Esophagus muscularis mucosa (tissue), 4 donors: ENCODE measurements around the gene RNF157. TPM values are rescaled to one million over a fixed set of nuclear protein-coding genes. Genes with fewer than 3 reads are reported as not detected.
"Not testable (repeated sequence)": the region's sequence is repeated elsewhere in the genome, so short reads cannot be mapped to it uniquely, and the experiment has no call there.

ENCODE experiments used
- DNase-seq: peaks from one replicate; pipeline ENCODE4 v3.0.0-alpha.2; 2017; ENCODE audit errors: extremely low spot score
- H3K27ac ChIP-seq, 4 donors: fragments of 200-600 bp; sonication (generic); replicated peaks in 1 of 4; 1 replicate in 3 of 4; 2 replicates in 1 of 4; pipeline ENCODE4 v1.5.1; 2016 to 2019; ENCODE audit warnings: mild to moderate bottlenecking in 1 of 4
- H3K27me3 ChIP-seq, 4 donors: fragments of 200-600 bp; sonication (generic); one replicate each; pipeline versions ENCODE4 v1.5.1 to v1.6.0; 2016 to 2019
- H3K36me3 ChIP-seq, 4 donors: fragments of 200-600 bp; sonication (generic); one replicate each; pipeline ENCODE4 v1.5.1; 2016 to 2019
- H3K4me1 ChIP-seq, 4 donors: fragments of 200-600 bp; sonication (generic); one replicate each; pipeline ENCODE4 v1.5.1; 2016 to 2019
- H3K4me3 ChIP-seq, 4 donors: fragments of 200-600 bp; sonication (generic); 1 replicate in 2 of 4; 2 replicates in 2 of 4; pipeline ENCODE4 v1.5.1; 2016 to 2019; ENCODE audit warnings: mild to moderate bottlenecking in 4 of 4, moderate library complexity in 1 of 4
- H3K9me3 ChIP-seq, 4 donors: fragments of 200-600 bp; sonication (generic); 1 replicate in 3 of 4; 2 replicates in 1 of 4; pipeline ENCODE4 v1.5.1; 2016 to 2019
- EP300 ChIP-seq: sonication (generic); formaldehyde crosslinking; IDR thresholded peaks from one replicate; pipeline ENCODE4 v1.6.1; 2017; ENCODE audit warnings: antibody characterized with exemption
- POLR2A ChIP-seq: fragments of 450-650 bp; IDR thresholded peaks from one replicate; pipeline ENCODE4 v1.6.1; 2017; ENCODE audit warnings: antibody characterized with exemption, moderate library complexity, mild to moderate bottlenecking, low read depth
- POLR2AphosphoS5 ChIP-seq, 2 donors: sonication (generic); formaldehyde crosslinking; IDR thresholded peaks; one replicate each; pipeline ENCODE4 v1.6.1; 2017; ENCODE audit warnings: antibody characterized with exemption in 2 of 2
- WGBS: methylation state at CpG from one replicate; pipeline ENCODE4 v1.1.5; 2018; 5-methylcytosine and 5-hydroxymethylcytosine counted together
- intact Hi-C: fragments of 100-400 bp; cut with DNase I; formaldehyde crosslinking; loops from one replicate; pipeline ENCODE4 v1.15.1; 2023
- total RNA-seq, 4 donors: library from RNA; depleted of rRNA; stranded (reverse); fragments of >200 nt; gene quantifications; one replicate each; pipeline versions ENCODE4 v1.1.0 to v1.2.1, GENCODE V29; 2016
- TF ChIP-seq, protein P1 (sequence below), 3 experiments: fragments of 200-600 bp in 2 of 3; fragments of 450-650 bp in 1 of 3; sonication (generic) in 2 of 3; IDR thresholded peaks; one replicate each; pipeline ENCODE4 v1.5.1; 2017 to 2019; ENCODE audit warnings: antibody characterized with exemption in 3 of 3, mild to moderate bottlenecking in 2 of 3, moderate library complexity in 1 of 3

The RNF157 gene
- total RNA-seq, 4 donors from 2014 or later: 2.1 to 8.1 (median 4.8) TPM

- WGBS: over 99% methylated on average over 6 of the region's 6 CpGs
- DNase-seq: no peak
- Histone ChIP-seq H3K36me3 (no peaks in the 10 kb centered on the region), H3K9me3 (no peaks in the 10 kb centered on the region), H3K4me1 (peaks cover 0 to under 1% (median 0%) of the 10 kb centered on the region in 4 donors), H3K27ac (no peak overlapping the region), H3K27me3 (peaks cover 0 to 4% (median 0%) of the 10 kb centered on the region in 4 donors), H3K4me3 (no peak overlapping the region)
- TF ChIP-seq, protein P1, sequence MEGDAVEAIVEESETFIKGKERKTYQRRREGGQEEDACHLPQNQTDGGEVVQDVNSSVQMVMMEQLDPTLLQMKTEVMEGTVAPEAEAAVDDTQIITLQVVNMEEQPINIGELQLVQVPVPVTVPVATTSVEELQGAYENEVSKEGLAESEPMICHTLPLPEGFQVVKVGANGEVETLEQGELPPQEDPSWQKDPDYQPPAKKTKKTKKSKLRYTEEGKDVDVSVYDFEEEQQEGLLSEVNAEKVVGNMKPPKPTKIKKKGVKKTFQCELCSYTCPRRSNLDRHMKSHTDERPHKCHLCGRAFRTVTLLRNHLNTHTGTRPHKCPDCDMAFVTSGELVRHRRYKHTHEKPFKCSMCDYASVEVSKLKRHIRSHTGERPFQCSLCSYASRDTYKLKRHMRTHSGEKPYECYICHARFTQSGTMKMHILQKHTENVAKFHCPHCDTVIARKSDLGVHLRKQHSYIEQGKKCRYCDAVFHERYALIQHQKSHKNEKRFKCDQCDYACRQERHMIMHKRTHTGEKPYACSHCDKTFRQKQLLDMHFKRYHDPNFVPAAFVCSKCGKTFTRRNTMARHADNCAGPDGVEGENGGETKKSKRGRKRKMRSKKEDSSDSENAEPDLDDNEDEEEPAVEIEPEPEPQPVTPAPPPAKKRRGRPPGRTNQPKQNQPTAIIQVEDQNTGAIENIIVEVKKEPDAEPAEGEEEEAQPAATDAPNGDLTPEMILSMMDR (IDR thresholded peaks at IDR 0.05): no peak
- no peak for TF ChIP-seq EP300
- no peak for TF ChIP-seq POLR2A
- no peak for TF ChIP-seq POLR2AphosphoS5 (IDR thresholded peaks at IDR 0.05)
- intact Hi-C loops: no loop called here
Measured at GRCh38 chr17:76233588-76234353, 6.5 kb downstream of the RNF157 start.

- TF ChIP-seq POLR2A (no peak), EP300 (no peak), POLR2AphosphoS5 (IDR thresholded peaks at IDR 0.05) (no peak)
- TF ChIP-seq, protein P1 (IDR thresholded peaks at IDR 0.05): no peak
- WGBS: 72% methylated on average over 2 of the region's 2 CpGs
- intact Hi-C loops: no loop called here
Measured at GRCh38 chr17:76232342-76232741, 8.0 kb downstream of the RNF157 start.

DNA sequence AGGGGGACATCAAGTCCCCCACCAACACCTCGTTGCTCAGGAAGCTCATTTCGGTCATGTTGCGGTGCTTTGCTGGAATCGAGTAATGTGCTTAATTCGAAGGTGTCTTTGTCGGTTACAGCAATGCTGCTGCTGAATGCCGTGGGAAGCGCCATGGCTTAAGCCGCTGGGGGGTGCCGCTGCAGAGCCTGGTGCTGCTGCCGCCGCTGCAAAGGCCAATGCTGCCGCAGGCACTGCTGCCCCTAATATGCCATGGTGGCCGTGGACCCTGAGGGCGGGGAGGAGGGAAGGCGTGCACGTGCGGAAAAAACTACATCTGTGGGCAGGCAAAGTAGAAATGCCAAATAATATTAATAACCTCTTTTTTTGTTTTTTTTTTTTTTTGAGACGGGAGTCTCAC, 13.5 kb downstream of the RNF157 start:
- H3K4me1 ChIP-seq, H3K27ac ChIP-seq, H3K9me3 ChIP-seq, H3K36me3 ChIP-seq, H3K4me3 ChIP-seq, H3K27me3 ChIP-seq, intact Hi-C loops: not testable (repeated sequence)
- peak; percentile 24 for DNase-seq
- WGBS: 89% methylated on average over 19 of the region's 19 CpGs

More at GRCh38 chr17:76232342-76232741, 8.0 kb downstream of the RNF157 start:
- H3K4me1 ChIP-seq: no peaks in the 10 kb centered on the region
- no peaks in the 10 kb centered on the region for H3K36me3 ChIP-seq
- no peak for DNase-seq
- no peak overlapping the region for H3K4me3 ChIP-seq
- H3K9me3 ChIP-seq: no peaks in the 10 kb centered on the region
- H3K27me3 ChIP-seq: no peaks in the 10 kb centered on the region
- no peak overlapping the region for H3K27ac ChIP-seq

GRCh38 chr17:76225373-76226086, 14.8 kb downstream of the RNF157 start:
- WGBS: 80% methylated on average over 7 of the region's 7 CpGs
- intact Hi-C loops, H3K36me3 ChIP-seq, H3K4me1 ChIP-seq, H3K4me3 ChIP-seq, H3K27ac ChIP-seq, H3K27me3 ChIP-seq, H3K9me3 ChIP-seq: not testable (repeated sequence)
- peak; percentile 45 for DNase-seq

DNA sequence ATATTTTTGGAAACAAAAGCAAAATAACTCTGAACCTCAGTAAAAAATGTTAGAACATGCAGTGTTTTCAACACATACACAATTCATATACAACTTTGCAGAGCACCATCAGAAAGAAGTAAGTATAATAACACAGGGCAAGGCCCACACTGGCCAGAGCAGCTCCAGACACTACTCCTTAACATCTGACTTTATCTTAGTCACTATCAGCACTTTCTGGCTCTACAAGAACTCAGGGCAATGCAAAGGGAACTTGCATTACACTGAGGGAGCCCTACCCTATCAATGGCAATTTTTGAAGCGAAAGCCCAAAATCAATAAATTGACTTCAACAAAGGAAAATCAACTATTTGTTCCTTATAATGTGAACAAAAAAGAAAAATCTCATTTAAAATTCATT, 16.5 kb downstream of the RNF157 start:
- DNase-seq: peak; percentile 31
- WGBS: 98% methylated on average over 1 of the region's 1 CpG
- H3K36me3 ChIP-seq: no peaks in the 10 kb centered on the region
- no peak overlapping the region for H3K27ac ChIP-seq
- H3K27me3 ChIP-seq: no peaks in the 10 kb centered on the region
- no peaks in the 10 kb centered on the region for H3K4me1 ChIP-seq
- intact Hi-C loops: no loop called here
- no peaks in the 10 kb centered on the region for H3K9me3 ChIP-seq
- no peak overlapping the region for H3K4me3 ChIP-seq
- no peak for TF ChIP-seq POLR2AphosphoS5 (IDR thresholded peaks at IDR 0.05)
- TF ChIP-seq POLR2A: no peak
- TF ChIP-seq EP300: no peak
- TF ChIP-seq, protein P1 (IDR thresholded peaks at IDR 0.05): no peak
